Colonic mucosa (tissue), 4 donors: ENCODE data around the gene ABCA7. TPM values are rescaled to one million over a fixed set of nuclear protein-coding genes. Genes with fewer than 3 reads are reported as not detected.

Experiments
- DNase-seq: peaks from one replicate; pipeline ENCODE4 v3.0.0-alpha.2; 2020
- H3K27ac ChIP-seq: fragments of 200-600 bp; one replicate; pipeline ENCODE4 v1.8.0; 2021
- H3K27me3 ChIP-seq: fragments of 200-600 bp; one replicate; pipeline ENCODE4 v1.8.0; 2021
- H3K36me3 ChIP-seq: fragments of 200-600 bp; one replicate; pipeline ENCODE4 v1.8.0; 2021
- H3K4me1 ChIP-seq: fragments of 200-600 bp; one replicate; pipeline ENCODE4 v1.8.0; 2021; ENCODE audit warnings: mild to moderate bottlenecking
- H3K4me3 ChIP-seq: fragments of 200-600 bp; one replicate; pipeline ENCODE4 v1.8.0; 2021
- H3K9ac ChIP-seq, 2 donors: one replicate each; pipeline ENCODE4 v1.7.0; 2013; ENCODE audit warnings: control low read depth in 2 of 2, low read depth in 2 of 2, low read length in 2 of 2
- H3K9me3 ChIP-seq: fragments of 200-600 bp; one replicate; pipeline ENCODE4 v1.8.0; 2021
- intact Hi-C: fragments of 100-400 bp; cut with DNase I; formaldehyde crosslinking; loops from one replicate; pipeline ENCODE4 v1.14.1; 2022
- total RNA-seq, 2 donors: library from RNA; stranded (reverse); fragmentation: NEBNext Ultra II Directional in 1 of 2; extraction: Animal tissue kit (Norgen Biotek cat#: 25700) in 1 of 2; gene quantifications; one replicate each; pipeline ENCODE4 v1.2.1, GENCODE V29; 2021
- TF ChIP-seq, protein P1 (sequence below): fragments of 200-600 bp; IDR thresholded peaks from one replicate; pipeline ENCODE4 v1.8.0; 2022; ENCODE audit warnings: antibody characterized with exemption, mild to moderate bottlenecking
- donor health status: healthy.
- donor health status: DM: no; HTN: no; CAD: no.
- donor health status: DM: no; HTN: no; CAD: no.

ABCA7 gene
- total RNA-seq, 2 donors from 2014 or later = 23.9 to 31.6 TPM

DNA sequence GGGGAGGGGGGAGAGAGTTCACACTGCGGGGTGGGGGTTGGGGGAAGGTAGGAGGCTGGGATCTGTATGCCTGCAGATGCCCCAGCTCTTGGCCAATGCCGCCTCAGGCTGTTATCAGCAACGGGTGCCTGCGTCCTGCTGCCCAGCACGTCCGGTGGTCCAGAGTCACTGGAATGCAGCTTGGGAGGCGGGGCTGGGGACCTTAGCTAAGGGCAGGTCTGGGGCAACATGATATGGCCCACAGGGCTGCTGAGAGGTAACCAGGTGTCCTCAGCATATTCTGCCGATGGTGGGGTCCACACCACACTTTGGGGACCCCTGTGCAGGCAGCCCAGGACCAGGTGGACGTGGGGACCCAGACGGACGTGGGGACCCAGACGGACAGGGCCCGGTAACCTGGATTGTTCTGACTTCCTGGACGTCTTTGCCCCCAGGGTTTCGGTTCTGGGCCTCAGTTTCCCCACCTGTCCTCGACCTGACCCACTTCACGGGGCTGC, 26.4 kb downstream of the ABCA7 start:
- peaks cover 30% of the 10 kb centered on the region for H3K27me3 ChIP-seq
- DNase-seq = peak; percentile 37
- intact Hi-C loops = no loop called here

DNA sequence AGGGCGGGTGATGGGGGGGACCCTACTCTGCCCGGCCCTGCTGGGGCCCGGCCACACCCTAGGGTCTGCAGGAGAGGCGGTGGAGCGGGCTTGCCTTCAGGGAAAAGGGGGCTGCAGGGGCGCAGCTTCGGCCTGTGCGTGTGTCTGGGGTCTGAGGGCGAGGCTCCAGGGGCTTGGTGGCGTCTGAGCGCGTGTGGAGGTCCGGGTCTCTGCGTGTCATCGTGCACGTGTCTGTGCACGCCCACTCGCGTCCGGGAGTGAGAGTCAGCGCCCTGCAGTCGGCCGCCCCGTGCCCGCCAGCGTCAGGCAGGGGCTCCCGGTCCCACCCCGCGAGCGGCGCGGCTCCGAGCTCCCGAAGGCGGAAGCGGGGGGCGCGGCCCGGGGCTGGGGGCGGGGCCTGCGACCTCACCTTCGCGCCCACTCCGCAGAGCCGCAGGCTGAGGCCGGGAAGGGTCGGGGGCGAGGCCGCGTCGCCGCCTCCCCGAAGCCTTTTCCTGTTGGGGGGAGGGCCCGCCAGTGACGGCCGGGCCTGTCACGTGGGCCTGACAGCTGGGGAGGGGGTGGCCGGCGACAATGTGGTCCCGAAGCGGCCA, 26.9 kb downstream of the ABCA7 start, which contains the start of gene ARHGAP45:
ARHGAP45 (plus strand) TSS at position 420 of the 593 bp plus-strand sequence. CDS start 239 bp downstream, outside the sequence.
- H3K27ac ChIP-seq = peak within 1 kb of the TSS; percentile 74
- peak within 1 kb of the TSS; percentile 35 for H3K4me3 ChIP-seq
- TF ChIP-seq, protein P1, sequence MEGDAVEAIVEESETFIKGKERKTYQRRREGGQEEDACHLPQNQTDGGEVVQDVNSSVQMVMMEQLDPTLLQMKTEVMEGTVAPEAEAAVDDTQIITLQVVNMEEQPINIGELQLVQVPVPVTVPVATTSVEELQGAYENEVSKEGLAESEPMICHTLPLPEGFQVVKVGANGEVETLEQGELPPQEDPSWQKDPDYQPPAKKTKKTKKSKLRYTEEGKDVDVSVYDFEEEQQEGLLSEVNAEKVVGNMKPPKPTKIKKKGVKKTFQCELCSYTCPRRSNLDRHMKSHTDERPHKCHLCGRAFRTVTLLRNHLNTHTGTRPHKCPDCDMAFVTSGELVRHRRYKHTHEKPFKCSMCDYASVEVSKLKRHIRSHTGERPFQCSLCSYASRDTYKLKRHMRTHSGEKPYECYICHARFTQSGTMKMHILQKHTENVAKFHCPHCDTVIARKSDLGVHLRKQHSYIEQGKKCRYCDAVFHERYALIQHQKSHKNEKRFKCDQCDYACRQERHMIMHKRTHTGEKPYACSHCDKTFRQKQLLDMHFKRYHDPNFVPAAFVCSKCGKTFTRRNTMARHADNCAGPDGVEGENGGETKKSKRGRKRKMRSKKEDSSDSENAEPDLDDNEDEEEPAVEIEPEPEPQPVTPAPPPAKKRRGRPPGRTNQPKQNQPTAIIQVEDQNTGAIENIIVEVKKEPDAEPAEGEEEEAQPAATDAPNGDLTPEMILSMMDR = no peak
- DNase-seq = peak; percentile 54
- peak within 1 kb of the TSS; percentile 54 to 63 for H3K9ac ChIP-seq
- no peaks in the 10 kb centered on the region for H3K9me3 ChIP-seq
- H3K36me3 ChIP-seq = no peaks in the 10 kb centered on the region
- H3K27me3 ChIP-seq = peaks cover 35% of the 10 kb centered on the region
- H3K4me1 ChIP-seq = peaks cover 28% of the 10 kb centered on the region
- intact Hi-C loops = no loop called here

More for the DNA sequence above, 26.4 kb downstream of the ABCA7 start:
- TF ChIP-seq, protein P1 = no peak
- peak overlapping the region; percentile 35 for H3K4me3 ChIP-seq
- H3K4me1 ChIP-seq = peaks cover 28% of the 10 kb centered on the region
- peak overlapping the region; percentile 74 for H3K27ac ChIP-seq
- H3K9ac ChIP-seq = peak overlapping the region; percentile 54 to 63
- no peaks in the 10 kb centered on the region for H3K36me3 ChIP-seq
- H3K9me3 ChIP-seq = no peaks in the 10 kb centered on the region

DNA sequence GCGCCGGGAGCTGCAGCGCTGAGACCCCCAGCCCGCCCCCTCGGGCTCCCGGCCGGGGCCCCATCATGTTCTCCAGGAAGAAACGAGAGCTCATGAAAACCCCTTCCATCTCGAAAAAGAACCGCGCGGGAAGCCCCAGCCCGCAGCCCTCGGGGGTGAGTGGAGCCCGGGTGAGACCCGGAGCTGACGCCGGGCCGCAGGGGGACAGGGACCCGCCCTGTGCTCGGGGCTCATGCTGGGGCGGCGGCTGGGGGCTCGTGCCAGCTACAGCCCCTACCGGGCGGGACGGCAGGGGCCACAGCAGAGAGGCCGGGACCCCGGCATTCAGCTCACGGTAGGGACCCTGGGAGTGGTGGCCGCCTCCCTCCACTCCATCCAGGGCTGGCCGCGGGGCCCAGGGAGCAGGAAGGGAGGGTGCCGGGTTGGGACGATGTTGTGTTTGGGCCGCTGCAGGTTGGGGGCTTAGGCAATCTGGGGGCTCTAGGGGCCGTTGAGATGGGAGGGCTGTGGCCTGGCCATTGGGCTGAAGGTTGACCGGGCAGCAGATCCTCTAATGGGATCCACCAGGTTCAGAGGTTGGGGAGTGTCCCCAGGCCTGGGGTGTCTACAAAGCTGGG, 27.5 kb downstream of the ABCA7 start:
- TF ChIP-seq, protein P1 = no peak
- peaks cover 35% of the 10 kb centered on the region for H3K27me3 ChIP-seq
- H3K9me3 ChIP-seq = no peaks in the 10 kb centered on the region
- intact Hi-C loops = no loop called here
- peak overlapping the region; percentile 74 for H3K27ac ChIP-seq
- DNase-seq = no peak
- H3K4me3 ChIP-seq = peak overlapping the region; percentile 35
- H3K4me1 ChIP-seq = peaks cover 28% of the 10 kb centered on the region
- peak overlapping the region; percentile 54 to 55 for H3K9ac ChIP-seq
- H3K36me3 ChIP-seq = no peaks in the 10 kb centered on the region

DNA sequence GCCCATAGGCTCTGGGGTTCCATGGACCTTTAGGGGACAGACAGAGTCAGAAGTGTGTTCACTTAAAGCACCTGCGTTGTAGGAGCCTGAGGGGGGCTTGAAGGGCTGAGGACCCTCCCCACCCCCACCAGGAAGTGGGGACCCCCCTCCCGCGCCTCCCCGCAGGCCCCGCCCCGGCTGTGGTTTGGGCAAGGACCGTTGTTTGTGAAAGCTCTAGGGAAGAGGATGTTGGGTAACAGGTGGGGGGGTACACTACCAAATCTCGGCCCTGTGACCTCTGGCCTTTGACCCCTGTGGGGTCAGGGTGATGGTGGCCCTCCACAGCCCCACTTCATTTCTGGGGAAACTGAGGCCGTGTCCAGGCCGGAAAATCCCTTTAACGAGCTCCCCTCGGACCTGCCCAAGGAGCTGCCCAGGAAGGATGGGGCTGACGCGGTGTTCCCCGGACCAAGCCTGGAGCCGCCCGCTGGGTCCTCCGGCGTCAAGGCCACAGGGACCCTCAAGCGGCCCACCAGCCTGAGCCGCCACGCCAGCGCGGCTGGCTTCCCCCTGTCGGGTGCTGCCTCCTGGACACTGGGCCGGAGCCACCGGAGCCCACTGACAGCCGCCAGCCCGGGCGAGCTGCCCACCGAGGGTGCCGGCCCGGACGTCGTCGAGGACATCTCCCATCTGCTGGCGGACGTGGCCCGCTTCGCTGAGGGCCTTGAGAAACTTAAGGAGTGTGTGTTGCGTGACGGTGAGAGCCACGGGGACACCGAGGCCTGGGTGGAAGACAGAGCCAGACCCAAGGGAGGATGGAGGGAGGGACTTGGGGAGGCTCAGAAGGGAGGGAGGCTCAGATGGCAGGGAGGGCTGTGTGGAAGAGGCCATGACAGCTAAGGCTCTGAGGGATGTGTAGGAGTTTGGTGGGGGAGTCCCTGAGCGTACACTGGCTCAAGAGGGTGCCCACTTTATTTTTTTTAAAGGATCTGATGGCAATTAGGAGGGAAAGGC, 28.4 kb downstream of the ABCA7 start:
- TF ChIP-seq, protein P1 = no peak
- H3K27ac ChIP-seq = peak overlapping the region; percentile 74
- peaks cover 28% of the 10 kb centered on the region for H3K4me1 ChIP-seq
- H3K9ac ChIP-seq = peak overlapping the region; percentile 58 to 60
- peak overlapping the region; percentile 35 for H3K4me3 ChIP-seq
- intact Hi-C loops = no loop called here
- H3K36me3 ChIP-seq = no peaks in the 10 kb centered on the region
- peak; percentile 56 for DNase-seq
- H3K27me3 ChIP-seq = peaks cover 35% of the 10 kb centered on the region
- H3K9me3 ChIP-seq = no peaks in the 10 kb centered on the region
